GM21447 (cell line): ENCODE measurements around the gene CA10.

ENCODE experiments used
- ATAC-seq: cut with Tn5 transposase; IDR thresholded peaks from one replicate; pipeline ENCODE4 v1.9.1; 2021; ENCODE audit not compliant: unreplicated experiment

The CA10 gene

GRCh38 chr17:52158450-52159042 lies at the start of gene CA10:
Gene CA10, minus strand, starts transcription at chr17:52158714.
- no peak for ATAC-seq

- no peak for ATAC-seq
These were observed 49.3 kb upstream of the CA10 start for GRCh38 chr17:52207796-52208195.

- no peak for ATAC-seq
These were observed 44.1 kb upstream of the CA10 start for GRCh38 chr17:52202520-52203080.

- no peak for ATAC-seq
These were observed 43.4 kb upstream of the CA10 start for GRCh38 chr17:52201767-52202519.

GRCh38 chr17:52191491-52191890 lies 33.0 kb upstream of the CA10 start:
- ATAC-seq = no peak

- no peak for ATAC-seq
These were observed 23.3 kb upstream of the CA10 start for GRCh38 chr17:52181782-52182181.

GRCh38 chr17:52178012-52178411 lies 19.5 kb upstream of the CA10 start:
- no peak for ATAC-seq

GRCh38 chr17:52170963-52171572 lies 12.6 kb upstream of the CA10 start:
- no peak for ATAC-seq

- no peak for ATAC-seq
These were observed 1.6 kb upstream of the CA10 start for GRCh38 chr17:52160136-52160567.

- ATAC-seq = no peak
These were observed 977 bp upstream of the CA10 start for GRCh38 chr17:52159246-52160135.

GRCh38 chr17:52157603-52158449 lies 688 bp downstream of the CA10 start:
- ATAC-seq = no peak

GRCh38 chr17:52156576-52157570 lies 1.6 kb downstream of the CA10 start:
- no peak for ATAC-seq

GRCh38 chr17:52155301-52155700 lies 3.2 kb downstream of the CA10 start:
- ATAC-seq = no peak

GRCh38 chr17:52154466-52154865 lies 4.0 kb downstream of the CA10 start:
- ATAC-seq = no peak

- ATAC-seq = no peak
These were observed 7.6 kb downstream of the CA10 start for GRCh38 chr17:52150935-52151334.

- ATAC-seq = no peak
These were observed 8.9 kb downstream of the CA10 start for GRCh38 chr17:52149626-52150025.

- no peak for ATAC-seq
These were observed 9.6 kb downstream of the CA10 start for GRCh38 chr17:52148969-52149351.

GRCh38 chr17:52148288-52148968 lies 10.1 kb downstream of the CA10 start:
- no peak for ATAC-seq
